ENCODE data around the gene ADCY7. TPM values are rescaled to one million over a fixed set of nuclear protein-coding genes. Genes with fewer than 3 reads are reported as not detected.

Gene ADCY7
- total RNA-seq, 1 donor from 2014 or later, result 39.4 TPM

DNA sequence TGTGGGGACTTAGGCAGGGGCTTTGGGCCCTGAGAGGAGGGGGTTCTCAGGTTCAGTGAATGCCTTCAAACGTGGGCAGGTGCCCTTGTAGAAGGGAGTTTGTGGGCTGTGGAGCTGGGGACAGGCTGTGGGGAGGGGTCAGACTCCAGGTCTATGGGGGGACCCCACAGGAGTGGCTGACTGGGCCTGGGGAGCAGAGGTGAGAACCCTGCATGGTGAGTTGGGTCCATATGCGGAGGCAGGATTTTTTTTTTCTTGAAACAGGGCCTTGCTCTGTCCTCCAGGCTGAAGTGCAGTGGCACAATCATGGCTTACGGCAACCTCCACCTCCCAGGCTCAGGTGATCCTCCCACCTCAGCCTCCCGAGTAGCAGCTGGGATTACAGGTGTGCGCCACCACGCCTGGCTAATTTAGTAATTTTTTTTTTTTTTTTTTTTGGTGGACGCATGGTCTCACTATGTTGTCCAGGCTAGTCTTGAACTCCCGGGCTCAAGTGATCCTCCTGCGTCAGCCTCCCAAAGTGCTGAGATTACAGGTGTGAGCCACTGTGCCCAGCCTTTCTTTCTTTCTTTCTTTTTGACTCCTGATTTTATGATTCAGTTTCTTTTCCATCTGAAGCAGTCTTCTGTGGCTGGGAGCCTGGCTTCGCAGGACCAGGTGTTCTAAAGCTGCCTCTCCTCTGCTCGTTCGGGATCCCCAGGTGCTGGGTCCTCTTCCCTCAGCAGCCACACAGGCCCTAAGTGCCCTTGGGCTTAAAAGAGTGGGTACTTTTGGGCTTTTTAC lies 19.0 kb upstream of the ADCY7 start:
- intact Hi-C loops (cut with DNase I), result no loop called here
- DNase-seq (ENCODE audit: low spot score), result no peak
- peak; percentile 3 for ATAC-seq

DNA sequence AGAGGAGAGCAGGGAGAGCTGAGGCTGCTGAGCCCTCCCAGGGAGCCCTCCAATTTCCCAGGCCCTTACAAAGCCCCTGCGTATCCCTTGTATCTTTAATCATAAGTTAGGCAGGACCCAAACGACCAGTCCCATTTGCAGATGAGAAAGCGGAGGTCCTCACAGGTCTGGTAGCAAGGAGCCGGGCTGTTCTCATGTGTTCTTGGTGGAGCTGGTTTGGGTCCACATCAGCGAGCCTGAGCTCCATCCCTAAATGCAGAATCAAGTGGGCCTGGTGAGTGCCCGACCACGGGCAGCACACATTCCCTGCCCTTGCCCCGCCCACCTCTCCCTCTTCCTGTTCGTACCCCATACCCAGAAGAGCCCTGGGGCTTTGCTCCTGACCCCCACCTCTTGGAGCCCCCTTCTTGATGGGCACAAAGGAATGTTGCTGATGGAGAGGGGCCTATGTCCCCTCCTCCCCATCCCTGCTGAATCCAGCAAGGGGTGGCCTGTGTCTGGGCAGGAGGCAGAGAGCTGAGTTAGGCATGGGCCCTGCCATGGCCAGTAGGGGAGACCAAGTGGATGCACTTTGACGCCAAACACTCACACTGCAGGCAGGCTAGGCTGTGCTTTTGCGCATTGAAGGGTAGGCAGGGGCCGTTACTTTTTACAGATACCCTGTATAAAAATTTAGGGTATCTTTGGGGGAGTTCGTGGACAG lies 18.3 kb upstream of the ADCY7 start:
- DNase-seq (ENCODE audit: low spot score) (no peak), ATAC-seq (no peak)
- intact Hi-C loops (cut with DNase I), result no loop called here

DNA sequence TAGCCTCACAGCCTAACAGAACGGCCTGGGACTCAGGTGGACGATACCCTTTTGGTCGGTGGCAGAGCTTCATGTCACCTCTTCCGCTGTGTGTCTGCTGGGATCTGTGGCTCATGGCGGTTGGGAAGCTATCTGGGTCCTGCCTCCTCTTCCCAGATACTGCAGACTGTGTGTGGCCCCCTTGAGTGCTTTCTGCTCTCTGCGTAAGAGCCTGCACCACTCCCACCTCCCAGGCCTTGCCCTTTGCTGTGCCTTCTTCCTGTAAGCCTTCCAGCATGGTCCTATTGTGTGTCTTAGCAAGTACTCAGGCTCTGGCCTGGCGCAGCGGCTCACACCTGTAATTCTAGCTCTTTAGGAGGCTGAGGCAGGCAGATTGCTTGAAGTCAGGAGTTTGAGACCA lies 17.5 kb upstream of the ADCY7 start:
- no peak for ATAC-seq
- intact Hi-C loops (cut with DNase I), result no loop called here
- no peak for DNase-seq (ENCODE audit: low spot score)

DNA sequence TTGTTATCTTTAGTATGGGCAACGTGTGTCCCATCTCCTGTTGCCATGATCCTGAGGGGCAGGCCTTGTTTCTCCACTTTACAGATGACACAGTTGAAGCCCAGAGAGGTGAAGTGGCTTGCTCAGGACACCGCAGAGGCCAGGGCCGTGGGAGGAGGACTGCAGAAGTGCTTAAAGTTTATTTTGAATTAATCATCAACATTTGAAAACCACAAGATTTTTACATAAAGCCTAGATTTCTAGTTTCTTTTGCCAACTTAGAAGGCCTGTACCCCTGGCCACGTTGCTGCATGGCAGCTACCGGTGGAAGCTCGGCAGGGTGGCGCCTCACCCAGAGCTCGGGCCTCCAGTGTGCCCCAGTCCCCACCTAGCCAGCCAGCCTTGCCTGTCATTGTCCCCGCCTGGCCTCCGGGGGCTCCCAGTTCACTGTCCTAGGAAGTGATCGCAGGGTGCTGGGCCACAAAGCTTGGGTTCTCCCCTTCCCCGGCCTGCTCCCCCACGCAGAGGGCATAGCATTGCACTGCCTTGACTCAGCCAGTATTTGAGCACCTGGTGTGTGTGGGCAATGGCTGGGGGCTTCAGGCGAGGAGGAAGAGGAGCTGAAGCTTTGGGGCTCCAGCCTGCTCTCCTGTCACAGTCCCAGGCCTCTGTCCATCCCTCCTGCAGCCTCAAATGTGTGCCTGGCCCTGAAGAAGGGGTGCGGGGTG lies 14.8 kb upstream of the ADCY7 start:
- DNase-seq (ENCODE audit: low spot score) (peak; percentile 49), ATAC-seq (no peak)
- intact Hi-C loops (cut with DNase I), result no loop called here

DNA sequence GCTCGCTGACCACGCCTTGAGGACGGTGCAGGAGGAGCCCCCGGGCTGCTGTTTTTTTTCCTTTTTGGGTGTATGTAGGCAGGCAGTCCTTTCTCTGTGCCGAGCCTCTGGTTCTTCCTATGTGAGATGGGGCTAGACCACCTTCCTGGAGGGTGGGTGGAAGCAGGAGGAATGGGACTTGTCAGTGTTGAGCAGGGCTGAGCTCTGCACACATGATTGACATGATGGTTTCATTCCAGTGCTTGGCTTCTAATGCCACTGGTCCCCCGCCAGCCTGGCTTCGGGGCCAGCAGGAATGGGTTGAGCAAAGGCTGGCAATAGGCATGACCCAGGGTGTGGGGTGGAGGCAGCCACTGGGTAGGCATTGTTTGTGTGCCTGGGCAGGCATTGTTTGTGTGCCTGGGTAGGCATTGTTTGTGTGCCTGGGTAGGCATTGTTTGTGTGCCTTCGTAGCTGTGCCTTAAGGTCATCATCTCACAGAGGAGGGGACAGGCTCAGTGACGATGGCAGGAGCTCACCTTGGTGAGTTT lies 14.2 kb upstream of the ADCY7 start:
- ATAC-seq (peak; percentile 40), DNase-seq (ENCODE audit: low spot score) (peak; percentile 43)
- intact Hi-C loops (cut with DNase I), result no loop called here

DNA sequence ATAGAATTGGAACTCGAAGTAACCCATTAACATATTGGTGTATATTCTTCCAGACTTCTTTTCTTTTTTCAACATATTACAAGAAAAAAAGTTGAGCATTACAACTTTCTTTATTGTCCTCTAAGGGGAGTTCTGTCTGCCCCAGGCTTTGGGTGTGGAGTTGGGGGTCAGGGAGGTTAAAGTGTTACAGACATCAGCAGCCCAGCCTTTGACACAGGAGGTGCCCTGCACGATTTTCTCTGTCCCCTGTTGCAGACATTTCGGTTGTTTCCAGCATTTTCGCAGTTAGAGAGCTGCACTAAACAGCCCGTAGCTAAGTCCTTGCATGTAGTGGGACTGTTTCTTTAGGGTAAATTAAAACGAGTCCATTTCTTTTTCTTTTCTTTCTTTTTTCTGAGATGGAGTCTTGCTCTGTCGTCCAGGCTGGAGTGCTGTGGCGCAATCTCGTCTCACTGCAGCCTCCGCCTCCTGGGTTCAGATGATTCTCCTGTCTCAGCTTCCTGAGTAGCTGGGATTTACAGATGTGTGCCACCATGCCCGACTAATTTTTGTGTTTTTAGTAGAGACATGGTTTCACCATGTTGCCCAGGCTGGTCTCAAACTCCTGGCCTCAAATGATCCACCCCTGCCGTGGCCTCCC lies 13.4 kb upstream of the ADCY7 start:
- DNase-seq (ENCODE audit: low spot score) (peak; percentile 42), ATAC-seq (peak; percentile 62)
- intact Hi-C loops (cut with DNase I), result no loop called here

DNA sequence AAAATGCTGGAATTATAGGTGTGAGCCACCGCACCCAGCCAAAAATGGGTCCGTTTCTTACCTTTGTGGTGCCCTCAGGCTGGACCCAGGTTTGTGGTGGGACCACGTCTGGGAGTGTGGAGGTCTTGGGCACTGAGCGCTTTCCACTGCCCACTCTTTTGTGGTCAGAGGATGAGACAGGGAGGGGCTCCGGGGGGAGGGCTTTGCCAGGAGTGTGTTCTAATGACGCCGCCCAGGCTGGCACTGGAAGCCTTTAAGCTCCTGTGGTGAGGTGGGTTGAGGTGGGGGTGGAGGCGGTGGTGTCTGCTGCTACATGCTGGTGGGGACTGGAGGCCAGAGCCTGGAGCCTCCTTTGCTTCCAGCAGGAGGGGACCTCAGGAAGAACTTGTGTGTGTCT lies 12.8 kb upstream of the ADCY7 start:
- ATAC-seq (no peak), DNase-seq (ENCODE audit: low spot score) (peak; percentile 31)
- intact Hi-C loops (cut with DNase I), result no loop called here

DNA sequence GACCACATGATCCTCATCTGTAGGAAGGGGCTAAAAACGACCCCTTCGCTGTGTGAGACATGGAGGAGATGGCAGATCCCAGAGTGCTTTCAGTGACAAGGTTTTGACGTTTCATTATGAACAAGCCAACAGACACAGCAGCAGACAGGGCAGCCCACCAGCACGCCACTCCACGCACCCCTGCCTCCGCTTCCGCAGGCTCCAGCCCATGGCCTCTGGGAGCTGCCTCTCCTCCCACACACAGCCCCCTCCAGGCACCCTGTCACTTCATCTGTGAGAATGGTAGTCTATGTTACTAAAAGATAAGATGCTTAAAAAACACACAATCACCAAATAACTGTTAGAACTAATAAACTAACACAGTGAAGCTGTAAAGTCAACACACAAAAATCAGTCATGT lies 12.3 kb upstream of the ADCY7 start:
- peak; percentile 39 for DNase-seq (ENCODE audit: low spot score)
- no peak for ATAC-seq
- intact Hi-C loops (cut with DNase I), result no loop called here

DNA sequence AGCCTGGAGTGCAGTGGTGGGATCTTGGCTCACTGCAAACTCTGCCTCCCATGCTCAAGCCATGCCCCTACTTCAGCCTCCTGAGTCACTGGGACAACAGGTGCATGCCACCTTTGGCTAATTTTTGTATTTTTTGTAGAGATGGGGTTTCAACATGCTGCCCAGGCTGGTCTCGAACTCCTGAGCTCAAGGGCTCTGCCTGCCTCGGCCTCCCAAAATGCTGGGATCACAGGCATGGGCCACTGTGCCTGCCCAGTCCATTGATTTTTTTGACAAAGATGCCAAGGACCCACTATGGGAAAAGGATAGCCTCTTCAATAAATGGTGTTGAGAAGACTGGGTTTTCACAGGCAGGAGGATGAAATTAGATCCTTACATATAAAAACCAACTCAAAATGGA lies 10.8 kb upstream of the ADCY7 start:
- ATAC-seq (no peak), DNase-seq (ENCODE audit: low spot score) (peak; percentile 28)
- intact Hi-C loops (cut with DNase I), result no loop called here

DNA sequence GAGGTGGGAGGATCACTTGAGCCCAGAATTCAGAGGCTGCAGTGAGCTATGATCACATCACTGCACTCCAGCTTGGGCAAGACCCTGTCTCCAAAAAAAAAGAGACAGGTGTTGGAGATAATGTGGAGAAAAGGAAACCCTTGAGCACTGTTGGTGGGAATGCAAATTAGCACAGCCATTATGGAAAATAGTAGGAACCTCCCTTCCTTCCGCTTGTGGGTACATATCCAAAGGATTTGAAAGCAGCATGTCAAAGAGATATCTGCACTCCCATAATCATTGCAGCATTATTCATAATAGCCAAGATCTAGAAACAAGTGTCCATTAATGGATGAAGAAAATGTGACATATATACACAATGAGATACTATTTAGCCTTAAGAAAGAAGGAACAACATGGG lies 9.7 kb upstream of the ADCY7 start:
- DNase-seq (ENCODE audit: low spot score) (no peak), ATAC-seq (no peak)
- intact Hi-C loops (cut with DNase I), result no loop called here

DNA sequence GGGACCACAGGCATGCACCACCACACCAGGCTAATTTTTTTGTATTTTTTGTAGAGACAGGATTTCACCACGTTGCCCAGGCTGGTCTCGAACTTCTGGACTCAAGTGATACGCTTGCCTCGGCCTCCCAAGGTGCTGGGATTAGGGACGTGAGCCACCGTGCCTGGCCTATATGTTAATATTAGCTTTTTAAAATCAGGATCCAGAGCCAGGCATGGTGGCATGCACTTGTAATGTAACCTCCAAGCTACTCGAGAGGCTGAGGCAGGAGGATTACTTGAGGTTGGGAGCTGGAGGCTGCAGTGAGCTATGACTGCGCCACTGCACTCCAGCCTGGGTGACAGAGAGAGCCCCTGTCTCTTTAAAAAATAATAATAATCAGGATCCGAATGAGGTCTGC lies 8.5 kb upstream of the ADCY7 start:
- intact Hi-C loops (cut with DNase I), result no loop called here
- DNase-seq (ENCODE audit: low spot score) (peak; percentile 50), ATAC-seq (no peak)

DNA sequence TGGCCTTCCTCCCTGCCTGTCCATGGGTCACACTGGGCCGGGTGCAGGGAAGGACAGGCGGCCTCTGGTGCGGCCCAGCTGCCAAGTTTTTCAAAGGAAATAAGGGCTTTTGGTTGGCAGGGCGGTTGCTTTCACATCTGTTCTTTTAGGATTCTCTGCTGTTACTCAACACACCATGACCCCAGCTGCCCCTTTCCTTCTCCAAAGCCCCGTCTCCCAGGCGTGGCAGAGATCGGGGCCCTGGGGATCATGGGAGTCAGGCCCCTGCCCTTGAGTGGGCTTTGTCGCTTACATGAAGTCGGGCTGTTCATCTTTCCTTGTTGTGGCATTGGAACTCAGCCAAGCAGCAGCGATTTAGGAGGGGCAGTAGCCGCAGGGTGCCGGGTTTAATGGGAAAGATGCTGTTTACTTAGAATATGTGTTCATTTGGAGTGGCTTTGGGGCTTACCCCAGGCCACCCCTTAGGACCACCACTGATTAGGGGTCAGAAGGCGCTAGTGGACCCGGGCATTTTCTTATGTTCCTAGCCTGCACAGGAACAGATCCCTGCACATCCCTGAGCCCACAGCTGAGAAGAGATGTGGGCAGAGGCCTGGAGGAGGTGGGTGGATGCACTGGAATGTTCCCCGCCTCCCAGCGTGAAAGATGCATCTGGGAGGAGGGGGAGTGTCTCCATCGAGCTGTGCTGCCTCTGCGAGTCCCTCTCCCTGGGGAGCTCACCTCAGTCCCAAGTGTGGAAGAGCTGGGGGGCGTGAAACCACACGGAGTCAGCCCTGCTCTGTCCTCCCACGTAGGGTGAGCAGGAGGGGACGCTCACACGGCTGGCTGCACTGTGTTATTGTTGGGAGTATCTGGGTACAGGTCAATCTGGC lies 6.8 kb upstream of the ADCY7 start:
- intact Hi-C loops (cut with DNase I), result no loop called here
- ATAC-seq (peak; percentile 90), DNase-seq (ENCODE audit: low spot score) (peak; percentile 66)

DNA sequence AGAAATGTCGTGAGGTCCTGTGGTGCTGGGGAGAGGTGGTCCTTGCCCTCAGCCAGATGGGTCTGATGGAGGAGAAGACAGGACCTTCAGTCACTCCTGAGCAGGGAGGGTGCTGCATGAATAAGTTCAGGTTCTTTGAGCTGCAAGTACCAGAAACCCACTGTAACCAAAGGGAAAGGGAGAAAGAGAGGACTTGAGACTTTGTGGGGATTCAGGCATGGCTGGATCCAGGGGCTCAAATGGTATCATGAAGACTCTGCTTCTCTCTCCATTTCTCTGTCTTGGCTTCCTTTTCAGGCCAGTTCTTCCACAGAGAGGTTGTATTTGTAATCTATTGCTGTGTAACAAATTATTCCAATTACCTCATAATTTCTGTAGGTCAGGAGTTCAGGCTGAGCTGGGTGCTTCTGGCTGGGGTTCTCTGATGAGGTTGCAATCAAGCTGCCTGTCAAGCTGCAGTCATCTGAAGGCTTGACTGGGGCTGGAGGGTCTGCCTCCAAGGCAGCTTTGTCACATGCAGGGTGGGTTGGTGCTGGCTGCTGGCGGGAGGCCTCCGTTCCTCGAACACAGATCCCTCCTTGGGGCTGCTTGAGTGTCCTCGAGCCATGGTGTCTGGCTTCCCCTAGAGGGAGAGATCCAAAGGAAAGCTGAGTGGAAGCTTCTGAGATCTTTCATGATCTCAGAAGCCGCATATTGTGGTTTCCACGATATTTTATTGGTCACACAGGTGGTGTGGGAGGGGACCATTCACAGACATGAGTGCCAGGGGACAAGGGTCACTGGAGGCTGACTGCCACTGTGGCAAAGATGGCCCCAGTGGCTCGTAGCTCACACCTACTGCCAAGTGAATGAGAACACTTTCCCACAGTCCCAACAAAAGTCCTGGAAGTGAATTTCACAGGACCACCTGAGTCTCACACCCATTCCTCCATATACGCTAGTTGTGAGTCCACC lies 5.9 kb upstream of the ADCY7 start:
- no peak for ATAC-seq
- peak; percentile 40 for DNase-seq (ENCODE audit: low spot score)
- intact Hi-C loops (cut with DNase I), result no loop called here

DNA sequence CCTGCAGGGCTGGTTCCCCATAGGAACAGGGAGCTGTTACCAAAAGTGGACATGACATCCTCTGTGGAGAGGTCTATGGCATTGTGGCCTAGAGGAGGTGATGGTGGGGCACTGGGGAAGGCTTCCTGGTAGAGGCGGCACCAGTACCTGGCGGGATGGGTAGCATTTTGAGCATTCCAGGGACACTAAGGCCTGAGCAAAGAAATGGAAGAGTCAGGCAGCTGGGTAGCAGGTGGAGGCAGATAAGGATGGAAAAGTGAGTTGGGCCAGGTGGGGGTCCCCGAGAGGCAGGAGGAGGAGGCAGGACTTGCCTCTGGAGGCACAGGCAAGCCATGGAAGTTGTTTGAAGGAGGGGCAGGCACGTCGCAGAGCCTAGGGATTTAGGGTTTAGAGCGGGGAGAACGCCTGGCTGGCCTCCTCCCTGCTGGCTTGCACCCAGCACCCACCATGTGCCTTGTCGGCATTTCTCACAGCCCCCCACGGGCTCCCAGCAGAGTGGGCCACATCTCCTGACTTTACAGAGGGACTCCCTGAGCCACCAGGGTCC lies 5.1 kb upstream of the ADCY7 start:
- intact Hi-C loops (cut with DNase I), result no loop called here
- ATAC-seq, result no peak
- peak; percentile 18 for DNase-seq (ENCODE audit: low spot score)

DNA sequence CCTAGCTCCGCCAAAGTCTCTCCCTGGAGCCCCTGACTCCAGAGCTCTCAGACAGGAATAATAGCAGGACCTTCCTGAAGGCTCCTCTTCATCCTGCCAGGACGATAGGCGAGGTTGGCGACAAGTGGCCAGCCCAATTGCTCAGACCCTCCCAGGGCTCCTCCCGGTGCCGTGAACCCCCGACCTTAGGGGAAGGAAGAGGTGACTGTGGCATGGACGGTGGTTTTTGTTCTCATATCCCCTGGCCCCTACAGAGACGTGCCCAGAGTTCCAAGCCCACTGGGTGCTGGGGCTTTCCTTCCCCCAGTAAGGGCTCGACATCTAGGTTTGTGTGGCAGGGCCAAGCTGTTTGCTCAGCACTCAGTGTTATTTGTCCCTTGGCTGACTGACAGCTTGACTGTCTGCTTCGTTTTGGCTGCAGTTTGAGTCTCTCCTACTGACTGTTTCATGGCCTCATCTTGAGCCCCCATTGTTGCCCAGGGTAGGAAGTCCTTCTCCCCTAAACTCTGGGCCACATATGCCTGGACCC lies 4.6 kb upstream of the ADCY7 start:
- DNase-seq (ENCODE audit: low spot score) (peak; percentile 52), ATAC-seq (no peak)
- intact Hi-C loops (cut with DNase I), result no loop called here

DNA sequence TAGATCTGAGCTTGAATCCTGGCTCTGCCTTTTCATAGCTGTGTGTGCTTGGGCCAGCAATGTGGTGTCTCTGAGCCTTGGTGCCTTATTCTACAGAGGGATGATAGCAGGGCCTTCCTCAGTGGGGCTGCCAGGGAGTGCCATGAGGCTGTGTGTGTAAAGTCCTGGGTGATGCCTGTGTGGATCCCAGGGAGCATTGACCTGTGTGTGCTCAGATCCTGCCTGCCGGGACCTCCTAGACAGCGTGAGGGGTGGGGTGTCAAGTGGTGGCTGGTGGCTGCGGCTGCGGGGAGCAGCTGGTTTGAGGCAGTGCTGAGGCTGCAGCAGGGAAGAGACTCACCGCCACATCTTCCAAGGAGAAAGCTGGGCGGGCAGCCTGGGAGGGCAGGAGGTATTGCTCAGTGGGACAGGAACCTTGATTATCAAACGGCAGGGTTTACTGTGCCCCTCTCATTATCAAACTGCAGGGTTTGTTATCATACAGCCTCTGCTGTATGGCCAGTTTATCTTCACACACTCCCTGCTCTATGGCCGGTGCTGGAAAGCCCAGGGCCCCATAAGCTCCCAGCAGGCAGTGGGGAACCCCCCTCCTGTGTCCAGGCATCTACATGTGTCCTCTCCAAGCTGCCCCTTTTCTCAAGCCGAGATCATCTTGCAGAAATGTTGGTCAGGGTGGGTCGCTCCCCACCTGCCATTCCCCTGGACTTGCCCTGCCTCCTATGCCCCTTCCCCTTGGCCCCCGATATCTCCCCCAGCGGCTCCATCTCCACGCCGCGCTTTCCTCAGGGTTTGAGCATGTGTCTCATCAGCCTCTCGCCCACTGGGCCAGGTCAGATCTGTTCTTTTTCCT lies 3.1 kb upstream of the ADCY7 start:
- intact Hi-C loops (cut with DNase I), result no loop called here
- DNase-seq (ENCODE audit: low spot score), result peak; percentile 43
- no peak for ATAC-seq
